MG63 (cell line): ENCODE data around the gene TNFRSF12A. TPM values are rescaled to one million over a fixed set of nuclear protein-coding genes. Genes with fewer than 3 reads are reported as not detected.
A peak's percentile ranks its signal among the peaks of the same experiment; 100 is the strongest.

Source experiments
- DNase-seq: peaks from one replicate; pipeline ENCODE4 v3.0.0-alpha.2; 2020
- H3K27me3 ChIP-seq: fragments of 250-450 bp; sonication (Bioruptor Pico); 2 replicates; pipeline ENCODE4 v1.5.1; 2020; ENCODE audit warnings: mild to moderate bottlenecking, moderate library complexity
- H3K36me3 ChIP-seq: fragments of 250-450 bp; sonication (Bioruptor Pico); 2 replicates; pipeline ENCODE4 v1.5.1; 2020; ENCODE audit warnings: mild to moderate bottlenecking, moderate library complexity
- H3K4me3 ChIP-seq: fragments of 250-450 bp; sonication (Bioruptor Pico); 2 replicates; pipeline ENCODE4 v1.5.1; 2020; ENCODE audit warnings: mild to moderate bottlenecking, moderate library complexity
- H3K9me3 ChIP-seq: fragments of 250-450 bp; sonication (Bioruptor Pico); 2 replicates; pipeline ENCODE4 v1.5.1; 2020; ENCODE audit warnings: mild to moderate bottlenecking, moderate library complexity
- total RNA-seq: library from RNA; depleted of rRNA; stranded (reverse); fragments of >200 nt; shearing (Covaris generic); gene quantifications from 2 replicates; pipeline ENCODE4 v1.2.3, GENCODE V29; 2014; ENCODE audit warnings: low replicate concordance

TNFRSF12A gene
- total RNA-seq, 1 experiment from 2014 or later: 541 TPM

DNA sequence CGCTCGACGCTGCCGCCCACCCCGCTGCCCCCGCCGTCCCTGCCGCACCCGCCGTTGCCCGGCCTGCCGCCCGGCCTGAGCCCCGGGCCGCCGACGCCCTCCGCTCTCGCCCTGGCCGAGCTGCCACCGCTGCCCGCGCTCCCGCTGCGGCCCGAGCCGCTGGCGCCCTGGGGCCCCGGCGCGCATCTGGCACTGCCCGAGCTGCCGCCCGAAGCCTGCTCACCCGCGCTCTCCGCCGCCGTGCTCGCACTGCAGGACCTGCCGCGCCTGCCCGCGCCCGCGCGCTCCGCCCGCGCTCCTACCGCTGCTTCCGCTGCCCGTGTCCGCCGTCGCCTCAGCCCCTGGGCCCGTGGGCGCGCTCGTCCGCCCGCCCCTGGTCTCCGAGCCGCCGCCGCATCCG, 15.8 kb upstream of the TNFRSF12A start:
- Histone ChIP-seq H3K27me3 (no peaks in the 10 kb centered on the region), H3K36me3 (peaks cover 21% of the 10 kb centered on the region), H3K9me3 (no peaks in the 10 kb centered on the region), H3K4me3 (no peak overlapping the region)
- peak; percentile 62 for DNase-seq

DNA sequence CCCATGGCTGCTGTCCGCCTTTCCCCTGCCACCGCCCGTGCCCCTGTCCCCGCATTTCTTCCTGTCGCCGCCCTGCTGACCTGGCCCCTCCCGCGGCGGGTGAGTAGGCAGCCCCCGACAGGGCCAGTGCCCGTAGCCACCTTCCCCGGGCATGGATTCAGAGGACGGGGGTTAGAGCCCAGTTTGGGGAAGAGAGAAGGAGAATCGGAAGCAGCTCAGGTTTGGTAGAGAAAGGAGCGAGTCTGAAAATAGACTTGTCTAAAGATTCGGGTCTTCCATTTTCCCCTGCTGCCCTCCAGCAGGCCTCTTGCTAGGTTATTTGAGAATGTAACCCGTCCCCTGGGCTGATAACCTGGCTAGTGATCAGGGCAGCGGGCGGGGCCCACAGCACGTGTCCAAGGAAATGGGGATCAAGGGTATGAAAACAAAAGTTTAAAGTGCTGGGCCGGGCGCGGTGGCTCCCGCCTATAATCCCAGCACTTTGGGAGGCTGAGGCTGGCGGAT, 15.3 kb upstream of the TNFRSF12A start:
- H3K9me3 ChIP-seq: no peaks in the 10 kb centered on the region
- peak; percentile 78 for DNase-seq
- peak overlapping the region; percentile 56 for H3K4me3 ChIP-seq
- peaks cover 21% of the 10 kb centered on the region for H3K36me3 ChIP-seq
- no peaks in the 10 kb centered on the region for H3K27me3 ChIP-seq

- H3K27me3 ChIP-seq: no peaks in the 10 kb centered on the region
- DNase-seq: no peak
- H3K36me3 ChIP-seq: peaks cover 13% of the 10 kb centered on the region
- H3K9me3 ChIP-seq: no peaks in the 10 kb centered on the region
- no peak overlapping the region for H3K4me3 ChIP-seq
Measured at GRCh38 chr16:3007059-3007956, 12.9 kb upstream of the TNFRSF12A start.

DNA sequence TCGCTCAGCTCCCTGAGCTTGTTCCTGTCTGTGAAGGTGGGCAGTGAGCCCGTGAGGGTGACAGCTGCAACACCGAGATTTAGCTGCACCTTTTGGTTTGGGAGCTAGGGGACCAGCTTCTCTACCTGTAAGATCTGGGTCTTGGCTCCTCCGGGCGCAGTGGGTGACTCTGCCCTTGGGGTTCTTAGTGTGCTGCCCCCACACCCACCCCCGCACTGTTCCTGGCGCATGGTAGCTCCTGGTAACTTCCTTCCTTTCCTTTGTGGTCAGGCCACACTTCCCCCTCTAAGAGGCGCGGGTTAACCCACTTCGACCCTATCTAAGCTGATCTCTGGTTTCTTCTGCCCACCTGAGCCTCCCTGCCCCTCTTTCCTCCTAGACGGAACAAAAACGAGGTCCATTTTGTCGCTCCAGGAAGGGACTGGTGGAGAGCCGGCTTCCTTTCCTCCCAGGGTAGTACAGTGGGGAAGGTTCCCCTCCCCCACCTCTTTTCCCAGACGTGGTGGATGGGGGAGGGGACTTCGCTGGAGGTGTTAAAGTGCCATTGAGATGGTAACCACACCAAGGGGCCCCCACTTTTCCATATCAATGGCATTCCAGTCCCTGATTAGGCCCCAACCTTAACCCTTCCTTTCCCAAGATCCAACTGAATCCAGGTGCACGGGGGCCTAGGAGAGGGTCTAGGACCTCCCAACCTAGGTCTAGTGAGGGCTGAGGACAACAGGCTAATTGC, 12.0 kb upstream of the TNFRSF12A start:
- H3K36me3 ChIP-seq: peaks cover 9% of the 10 kb centered on the region
- DNase-seq: no peak
- H3K27me3 ChIP-seq: no peaks in the 10 kb centered on the region
- H3K4me3 ChIP-seq: no peak overlapping the region
- no peaks in the 10 kb centered on the region for H3K9me3 ChIP-seq

DNA sequence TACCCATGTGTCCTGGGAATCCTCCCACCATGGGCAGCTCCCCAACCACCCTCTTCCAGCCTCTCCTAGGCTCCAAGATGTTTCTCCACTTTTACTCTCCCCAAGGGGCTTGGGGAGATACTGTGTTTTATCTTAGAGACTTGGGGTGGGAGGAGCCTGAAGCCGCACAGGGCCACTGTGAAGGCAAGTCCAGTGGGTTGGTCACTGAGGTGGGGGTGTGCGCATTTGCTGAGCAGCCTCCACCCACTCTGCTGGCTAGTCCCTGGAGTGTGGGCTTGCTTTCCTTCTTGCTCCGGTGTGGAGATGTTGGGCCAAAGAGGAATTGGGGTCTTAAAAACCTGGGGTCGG, 11.5 kb upstream of the TNFRSF12A start:
- Histone ChIP-seq H3K36me3 (peaks cover 9% of the 10 kb centered on the region), H3K4me3 (no peak overlapping the region), H3K27me3 (no peaks in the 10 kb centered on the region), H3K9me3 (no peaks in the 10 kb centered on the region)
- DNase-seq: no peak

DNA sequence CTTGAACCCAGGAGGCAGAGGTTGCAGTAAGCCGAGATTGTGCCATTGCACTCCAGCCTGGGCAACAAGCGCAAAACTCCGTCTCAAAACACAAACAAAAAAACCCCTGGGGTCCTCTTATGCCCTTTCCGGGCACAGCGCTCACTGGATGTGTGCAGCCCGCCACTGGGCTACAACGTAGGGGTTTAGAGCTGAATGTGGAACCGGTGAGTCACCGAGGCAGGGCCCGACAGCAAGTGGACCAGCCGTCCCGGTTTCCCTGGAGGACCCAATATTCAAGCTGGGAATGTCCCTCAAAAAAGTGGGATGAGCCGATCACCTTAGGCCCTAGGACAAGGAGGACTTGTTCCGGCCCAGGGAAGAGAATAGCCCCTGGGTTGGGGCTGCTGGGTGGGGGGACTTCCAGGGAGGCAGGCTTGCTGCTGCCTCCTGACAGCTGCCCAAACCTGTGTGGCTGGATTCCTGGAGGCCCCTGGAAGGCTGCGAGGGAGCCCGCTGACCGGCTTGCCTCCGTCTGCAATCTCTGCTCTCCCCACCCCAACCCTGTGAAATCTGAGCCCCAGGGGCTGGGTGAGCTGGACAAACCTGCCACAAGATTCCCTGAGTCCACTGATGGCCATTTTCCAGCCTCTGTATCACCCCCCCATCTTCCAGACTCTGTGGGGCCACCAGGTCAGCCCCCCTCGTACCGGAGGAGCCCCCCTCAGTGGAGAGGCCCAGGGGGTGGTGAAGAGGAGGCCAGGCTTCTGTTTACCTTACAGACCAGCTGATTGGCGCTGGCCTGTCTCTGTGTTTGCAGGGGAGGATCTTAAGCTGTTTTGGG, 10.4 kb upstream of the TNFRSF12A start:
- no peak for DNase-seq
- Histone ChIP-seq H3K27me3 (no peaks in the 10 kb centered on the region), H3K9me3 (no peaks in the 10 kb centered on the region), H3K36me3 (peaks cover 9% of the 10 kb centered on the region), H3K4me3 (no peak overlapping the region)

GRCh38 chr16:3010510-3010909, 9.7 kb upstream of the TNFRSF12A start:
- Histone ChIP-seq H3K27me3 (no peaks in the 10 kb centered on the region), H3K36me3 (peaks cover 9% of the 10 kb centered on the region), H3K4me3 (no peak overlapping the region), H3K9me3 (no peaks in the 10 kb centered on the region)
- DNase-seq: no peak

DNA sequence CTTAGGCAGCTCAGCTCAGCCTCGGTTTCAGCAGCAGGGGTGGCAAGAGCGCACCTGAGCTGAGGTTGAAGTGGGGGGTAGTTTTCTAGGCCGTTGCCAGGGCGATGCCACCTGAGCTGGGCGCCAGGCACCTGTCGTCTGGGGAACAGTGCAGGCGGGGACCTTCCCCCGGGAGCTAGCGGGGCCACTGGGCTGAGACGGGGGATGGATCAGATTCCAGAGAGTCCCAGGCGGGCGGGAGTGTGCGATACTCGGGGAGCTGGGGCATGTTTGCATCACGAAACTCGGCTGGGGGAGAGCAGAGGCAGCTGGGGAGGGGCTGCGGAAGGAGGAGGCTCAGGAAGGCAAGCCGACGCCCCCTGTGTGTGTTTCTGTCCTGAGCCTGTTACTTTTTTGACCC, 7.9 kb upstream of the TNFRSF12A start:
- H3K9me3 ChIP-seq: no peaks in the 10 kb centered on the region
- no peak overlapping the region for H3K4me3 ChIP-seq
- H3K36me3 ChIP-seq: no peaks in the 10 kb centered on the region; the same call in 1 of the 2 replicates
- H3K27me3 ChIP-seq: no peaks in the 10 kb centered on the region
- DNase-seq: no peak

DNA sequence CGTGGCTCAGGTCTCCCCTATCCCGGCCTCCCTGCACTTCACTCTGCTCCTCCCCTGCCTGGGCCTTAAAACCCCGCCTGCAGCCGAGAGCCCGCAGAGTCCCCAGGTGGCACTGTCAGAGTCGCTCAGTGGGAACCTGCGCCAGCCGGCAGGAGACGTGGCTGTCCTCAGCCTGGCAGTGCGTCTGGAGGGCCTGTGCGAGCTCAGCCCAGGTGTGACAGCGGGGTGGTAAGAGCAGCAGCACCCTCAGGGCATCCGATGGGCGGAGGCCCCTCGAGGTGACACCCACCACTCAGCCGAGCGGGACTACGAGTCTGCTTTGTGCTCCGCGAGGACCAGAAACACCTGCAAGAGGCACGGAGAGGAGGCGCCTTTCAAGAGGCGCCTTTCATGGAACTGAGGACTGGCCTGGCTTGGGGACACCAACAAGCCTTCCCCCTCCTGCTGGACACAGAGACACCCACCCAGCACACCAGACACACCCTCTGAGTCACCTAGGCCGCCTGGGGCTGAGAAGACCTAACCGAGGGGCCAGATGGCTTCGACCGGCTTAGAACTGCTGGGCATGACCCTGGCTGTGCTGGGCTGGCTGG, 7.2 kb upstream of the TNFRSF12A start, which contains the start of gene CLDN9:
CLDN9 (plus strand) TSS at position 96 of the 593 bp plus-strand sequence; CDS start at position 536, 440 bp downstream.
- H3K9me3 ChIP-seq: no peaks in the 10 kb centered on the region
- no peak within 1 kb of the TSS for H3K4me3 ChIP-seq
- H3K27me3 ChIP-seq: no peaks in the 10 kb centered on the region
- H3K36me3 ChIP-seq: no peaks in the 10 kb centered on the region; the same call in 1 of the 2 replicates
- no peak for DNase-seq

DNA sequence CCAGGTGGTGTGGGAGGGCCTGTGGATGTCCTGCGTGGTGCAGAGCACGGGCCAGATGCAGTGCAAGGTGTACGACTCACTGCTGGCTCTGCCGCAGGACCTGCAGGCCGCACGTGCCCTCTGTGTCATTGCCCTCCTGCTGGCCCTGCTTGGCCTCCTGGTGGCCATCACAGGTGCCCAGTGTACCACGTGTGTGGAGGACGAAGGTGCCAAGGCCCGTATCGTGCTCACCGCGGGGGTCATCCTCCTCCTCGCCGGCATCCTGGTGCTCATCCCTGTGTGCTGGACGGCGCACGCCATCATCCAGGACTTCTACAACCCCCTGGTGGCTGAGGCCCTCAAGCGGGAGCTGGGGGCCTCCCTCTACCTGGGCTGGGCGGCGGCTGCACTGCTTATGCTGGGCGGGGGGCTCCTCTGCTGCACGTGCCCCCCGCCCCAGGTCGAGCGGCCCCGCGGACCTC, 6.6 kb upstream of the TNFRSF12A start:
- no peaks in the 10 kb centered on the region for H3K27me3 ChIP-seq
- no peak overlapping the region for H3K4me3 ChIP-seq
- no peaks in the 10 kb centered on the region for H3K9me3 ChIP-seq

DNA sequence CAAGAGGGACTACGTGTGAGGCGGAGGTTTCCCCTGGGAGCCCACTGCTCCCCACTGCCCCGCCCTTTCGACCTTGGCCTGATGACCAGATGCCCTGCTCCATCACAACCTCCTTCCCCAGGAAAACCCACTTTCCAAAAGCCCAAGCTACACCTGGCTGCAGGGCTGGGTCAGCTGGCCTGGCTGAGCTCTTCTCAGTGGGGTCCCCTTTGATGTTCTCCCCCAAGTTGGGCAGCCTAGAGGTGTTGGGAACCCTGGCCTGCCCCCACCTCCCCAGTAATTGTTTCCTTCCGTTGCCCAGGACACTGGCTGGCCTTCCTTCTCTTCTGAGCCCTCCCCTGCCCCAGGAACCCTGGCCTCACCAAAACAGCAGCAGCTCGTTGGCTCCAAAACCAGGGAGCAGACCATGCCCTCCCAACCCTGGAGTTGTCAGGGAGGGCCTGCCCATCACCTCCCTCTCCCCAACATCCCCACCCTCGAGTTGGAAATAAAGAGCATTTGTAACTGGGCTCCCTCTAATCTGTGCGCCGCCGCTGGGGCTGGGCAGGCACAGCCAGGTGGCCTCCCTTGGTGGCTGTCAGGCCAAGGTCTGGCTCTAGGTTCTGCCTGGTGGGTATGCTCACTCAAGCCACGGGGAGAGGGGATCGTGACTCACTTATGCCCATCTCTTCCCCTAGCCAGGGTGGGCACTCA, 6.0 kb upstream of the TNFRSF12A start:
- Histone ChIP-seq H3K9me3 (no peaks in the 10 kb centered on the region), H3K27me3 (no peaks in the 10 kb centered on the region), H3K36me3 (no peaks in the 10 kb centered on the region), H3K4me3 (no peak overlapping the region)
- no peak for DNase-seq

More for the DNA sequence above, 6.6 kb upstream of the TNFRSF12A start:
- no peaks in the 10 kb centered on the region; the same call in 1 of the 2 replicates for H3K36me3 ChIP-seq
- DNase-seq: no peak

DNA sequence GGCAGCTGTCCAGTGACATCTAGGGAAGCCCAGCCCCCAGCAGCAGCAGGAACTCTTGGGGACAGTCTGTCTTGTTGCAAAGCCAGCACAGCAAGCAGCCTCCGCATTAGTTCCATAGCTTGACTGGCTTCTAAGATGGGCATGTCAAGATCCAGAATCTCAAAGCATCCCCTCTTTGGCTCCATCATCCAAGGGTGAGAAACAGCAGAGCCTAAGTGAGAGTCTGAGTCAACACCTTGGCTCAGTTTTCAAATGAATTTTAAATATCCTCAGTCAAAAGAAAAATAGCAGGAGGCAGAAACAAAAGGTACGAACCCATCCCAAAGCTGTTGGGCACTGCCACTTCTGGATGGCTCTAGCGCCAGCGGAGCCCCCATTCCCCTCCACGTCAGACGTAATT, 5.2 kb upstream of the TNFRSF12A start:
- no peak overlapping the region for H3K4me3 ChIP-seq
- DNase-seq: no peak
- H3K27me3 ChIP-seq: no peaks in the 10 kb centered on the region
- H3K36me3 ChIP-seq: no peaks in the 10 kb centered on the region
- no peaks in the 10 kb centered on the region for H3K9me3 ChIP-seq

GRCh38 chr16:3015865-3016521, 4.2 kb upstream of the TNFRSF12A start:
- H3K27me3 ChIP-seq: no peaks in the 10 kb centered on the region

DNA sequence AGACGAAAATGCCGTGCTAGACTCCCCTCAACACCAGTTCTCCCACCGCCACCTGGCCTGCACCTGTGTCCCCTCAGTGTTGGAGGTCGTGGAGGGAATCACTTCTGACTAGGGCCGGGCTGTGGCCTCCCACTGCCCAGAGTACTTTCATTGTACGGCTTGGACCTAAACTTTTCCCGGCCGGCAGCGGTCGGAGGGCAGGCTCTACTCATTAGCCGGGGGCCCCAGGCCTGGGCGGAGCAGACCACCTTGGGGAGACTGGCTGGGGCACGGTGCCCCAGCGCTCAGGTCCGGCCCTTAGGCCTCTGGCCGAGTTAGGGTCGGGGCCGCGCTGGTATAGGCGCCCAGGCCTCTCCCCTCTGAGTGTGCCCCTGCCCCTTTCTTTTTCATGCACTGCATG, 2.8 kb upstream of the TNFRSF12A start:
- H3K4me3 ChIP-seq: no peak overlapping the region

More at GRCh38 chr16:3015865-3016521, 4.2 kb upstream of the TNFRSF12A start:
- Histone ChIP-seq H3K36me3 (peaks cover 5% of the 10 kb centered on the region), H3K9me3 (no peaks in the 10 kb centered on the region), H3K4me3 (no peak overlapping the region)
- DNase-seq: no peak

DNA sequence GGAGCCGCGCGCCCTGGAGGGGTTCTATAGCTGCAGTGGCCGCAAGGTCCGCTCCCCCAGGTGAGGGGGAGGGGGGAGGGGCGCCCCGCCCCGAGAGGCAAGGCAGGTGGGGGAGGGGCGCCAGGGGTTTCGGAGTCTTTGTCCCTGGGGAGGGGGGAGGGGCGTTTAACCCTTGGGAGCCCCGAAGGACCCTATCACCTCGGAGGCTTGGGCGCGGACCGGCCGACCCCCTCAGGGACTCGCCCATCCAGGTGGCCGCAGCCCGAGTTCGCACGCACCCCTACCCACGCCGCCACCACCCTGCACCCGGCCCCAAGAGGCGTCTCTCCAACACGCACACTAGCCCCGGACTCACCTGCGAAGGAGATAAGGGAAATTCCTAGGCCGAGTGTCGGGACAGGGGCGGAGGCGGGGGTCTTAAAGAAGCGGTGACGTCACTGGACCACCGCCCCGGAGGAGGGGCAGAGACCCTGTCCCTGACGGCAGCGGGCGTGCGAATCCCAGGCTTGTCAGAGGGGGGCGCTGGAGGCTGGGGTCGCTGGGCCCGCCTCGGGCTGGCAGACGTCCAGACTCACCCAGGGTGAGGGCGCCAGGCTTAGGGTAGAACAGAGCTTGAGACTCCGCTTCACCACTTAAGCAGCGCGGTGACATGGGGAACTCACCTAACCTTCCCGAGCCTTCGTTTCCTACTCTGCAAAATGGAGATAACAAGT, 2.2 kb upstream of the TNFRSF12A start, which contains the start of gene CLDN6:
CLDN6 (minus strand) TSS at position 390 of the 713 bp plus-strand sequence. CDS start 2,162 bp downstream, outside the sequence.
- H3K36me3 ChIP-seq: peaks cover 22% of the 10 kb centered on the region
- no peak within 1 kb of the TSS for H3K4me3 ChIP-seq
- no peak for DNase-seq
- no peaks in the 10 kb centered on the region for H3K27me3 ChIP-seq
- no peaks in the 10 kb centered on the region for H3K9me3 ChIP-seq

More for the DNA sequence above, 2.8 kb upstream of the TNFRSF12A start:
- Histone ChIP-seq H3K27me3 (no peaks in the 10 kb centered on the region), H3K36me3 (peaks cover 16% of the 10 kb centered on the region), H3K9me3 (no peaks in the 10 kb centered on the region)
- no peak for DNase-seq
